Tongue (tissue), 3 donors: ENCODE data around the gene FANCI. TPM values are rescaled to one million over a fixed set of nuclear protein-coding genes. Genes with fewer than 3 reads are reported as not detected.

ENCODE experiments used
- DNase-seq: peaks from one replicate; pipeline ENCODE4 v3.0.0-alpha.2; 2015
- small RNA-seq: library from RNA; depleted of rRNA; stranded (forward); fragments of <200 nt; gene quantifications from one replicate; pipeline ENCODE3, GENCODE V24; 2014; ENCODE audit warnings: low replicate concordance
- total RNA-seq: library from RNA; depleted of rRNA; stranded (reverse); fragments of >200 nt; gene quantifications from one replicate; pipeline ENCODE4 v1.2.3, GENCODE V29; 2014

FANCI gene
- total RNA-seq, 1 donor from 2014 or later: 15.5 TPM

- DNase-seq: peak; percentile 91
Observed at GRCh38 chr15:89361451-89362202, 117.8 kb downstream of the FANCI start.

GRCh38 chr15:89362203-89363101 lies 118.7 kb downstream of the FANCI start:
- DNase-seq: no peak

- no peak for DNase-seq
Observed at GRCh38 chr15:89363133-89363532, 119.4 kb downstream of the FANCI start.

- no peak for DNase-seq
Observed at GRCh38 chr15:89363770-89364169, 120.0 kb downstream of the FANCI start.

GRCh38 chr15:89364341-89364740 lies 120.6 kb downstream of the FANCI start:
- no peak for DNase-seq

GRCh38 chr15:89364741-89365450 lies 121.1 kb downstream of the FANCI start:
- no peak for DNase-seq

GRCh38 chr15:89365462-89366065 lies 121.8 kb downstream of the FANCI start:
- DNase-seq: no peak

Small RNAs within 50 kb of the gene (small RNA-seq; reads per million reads assigned to genes)
- gene MIR6766: not detected

Other genes starting within 250 kb of the FANCI start
- 56.5 TPM for gene ABHD2, start 155.5 kb upstream of the FANCI start, total RNA-seq
- gene RLBP1, start 22.4 kb upstream of the FANCI start, total RNA-seq: not detected
- 44.7 TPM for gene POLG, start 90.8 kb downstream of the FANCI start, total RNA-seq